GM12878 (cell line): ENCODE results near the gene CMA1. TPM values are rescaled to one million over a fixed set of nuclear protein-coding genes. Genes with fewer than 3 reads are reported as not detected.

Experiments
- ATF3 ChIP-seq: IDR thresholded peaks from 2 replicates; pipeline ENCODE4 v1.6.1; 2011; ENCODE audit warnings: low read depth, mild to moderate bottlenecking, low read length, moderate library complexity, borderline replicate concordance; ENCODE audit errors: extremely low read depth
- CBX3 ChIP-seq: fragments of 200-600 bp; sonication (generic); IDR thresholded peaks from 2 replicates; pipeline ENCODE4 v1.6.1; 2016; ENCODE audit warnings: low read depth, borderline replicate concordance
- CHD1 ChIP-seq: IDR thresholded peaks from 2 replicates; pipeline ENCODE4 v1.6.1; 2012; ENCODE audit warnings: low read depth, low read length, improper control_type of control experiment
- CREM ChIP-seq: IDR thresholded peaks from 2 replicates; pipeline ENCODE4 v1.6.1; 2014; ENCODE audit warnings: antibody characterized with exemption, low read depth
- CUX1 ChIP-seq: IDR thresholded peaks from 2 replicates; pipeline ENCODE4 v1.6.1; 2012; ENCODE audit warnings: improper control_type of control experiment, low read depth, low read length; ENCODE audit not compliant: insufficient replicate concordance
- JUNB ChIP-seq: IDR thresholded peaks from 2 replicates; pipeline ENCODE4 v1.6.1; 2016; ENCODE audit warnings: antibody characterized with exemption, mild to moderate bottlenecking
- LARP7 ChIP-seq: fragments of 450-650 bp; IDR thresholded peaks from 2 replicates; pipeline ENCODE4 v1.6.1; 2017; ENCODE audit warnings: mild to moderate bottlenecking
- MEF2A ChIP-seq: IDR thresholded peaks from 2 replicates; pipeline ENCODE4 v1.6.1; 2011; ENCODE audit warnings: low read depth, mild to moderate bottlenecking, low read length, moderate library complexity; ENCODE audit not compliant: insufficient read depth
- MXI1 ChIP-seq: fragments of 150-350 bp; IDR thresholded peaks from 2 replicates; pipeline ENCODE4 v1.6.1; 2011; ENCODE audit warnings: low read depth, mild to moderate bottlenecking, inconsistent platforms, low read length, improper control_type of control experiment
- NFIC ChIP-seq: IDR thresholded peaks from 2 replicates; pipeline ENCODE4 v1.6.1; 2012; ENCODE audit warnings: low read depth, mild to moderate bottlenecking, inconsistent platforms, low read length, moderate library complexity
- NRF1 ChIP-seq: conservative IDR thresholded peaks from 2 replicates; pipeline ENCODE4 v1.6.1; 2011; ENCODE audit warnings: mild to moderate bottlenecking, low read depth, low read length, improper control_type of control experiment
- POLR2AphosphoS2 ChIP-seq: IDR thresholded peaks from 2 replicates; pipeline ENCODE4 v1.6.1; 2011; ENCODE audit warnings: low read depth, mild to moderate bottlenecking, low read length, improper control_type of control experiment, moderate library complexity
- SIN3A ChIP-seq: IDR thresholded peaks from 2 replicates; pipeline ENCODE4 v1.6.1; 2012; ENCODE audit warnings: low read depth, low read length, improper control_type of control experiment
- SMC3 ChIP-seq: IDR thresholded peaks from 2 replicates; pipeline ENCODE4 v1.6.1; 2011; ENCODE audit warnings: low read length, improper control_type of control experiment, borderline replicate concordance
- SP1 ChIP-seq: IDR thresholded peaks from one replicate; pipeline ENCODE4 v1.6.1; 2011; ENCODE audit warnings: low read depth, low read length
- STAT1 ChIP-seq: fragments of 450-650 bp; conservative IDR thresholded peaks from 2 replicates; pipeline ENCODE4 v1.6.1; 2014; ENCODE audit warnings: antibody characterized with exemption, mild to moderate bottlenecking
- TARDBP ChIP-seq: IDR thresholded peaks from 2 replicates; pipeline ENCODE4 v1.6.1; 2016; ENCODE audit warnings: borderline replicate concordance
- TCF12 ChIP-seq: IDR thresholded peaks from 2 replicates; pipeline ENCODE4 v1.6.1; 2011; ENCODE audit warnings: low read depth, mild to moderate bottlenecking, low read length
- TCF7 ChIP-seq: IDR thresholded peaks from 2 replicates; pipeline ENCODE4 v1.6.1; 2014; ENCODE audit warnings: antibody characterized with exemption, borderline replicate concordance
- polyA plus RNA-seq, 11 experiments: library from polyadenylated mRNA; depleted of rRNA in 4 of 11; unstranded in 6 of 11; stranded (reverse) in 5 of 11; fragments of >200 nt; fragmentation: Nextera tagmentation in 4 of 11; fragmentation: Illumina TruSeq in 1 of 11; extraction: Ambion mirVana in 4 of 11; extraction: Trizol in 1 of 11; gene quantifications; 1 replicate in 1 of 11; 2 replicates in 10 of 11; pipeline versions ENCODE4 v1.2.1 to v1.2.3, GENCODE V29; 2011 to 2016; ENCODE audit warnings: inconsistent platforms in 2 of 11, missing spikeins in 2 of 11, low read depth in 1 of 11
- total RNA-seq, 4 experiments: library from RNA; depleted of rRNA in 3 of 4; stranded (reverse); fragments of >200 nt in 3 of 4; fragmentation: Illumina TruSeq in 1 of 4; extraction: Trizol in 1 of 4; gene quantifications; 2 replicates each; pipeline versions ENCODE4 v1.2.1 to v1.2.3, GENCODE V29; 2013 to 2021
- TF ChIP-seq, protein P1 (sequence below): IDR thresholded peaks from 2 replicates; pipeline ENCODE4 v1.6.1; 2012; ENCODE audit warnings: low read depth, low read length, improper control_type of control experiment
- TF ChIP-seq, protein P2 (sequence below): IDR thresholded peaks from 2 replicates; pipeline ENCODE4 v1.6.1; 2012; ENCODE audit warnings: mild to moderate bottlenecking, low read depth, low read length

The CMA1 gene
- total and polyA plus RNA-seq, 10 of the 15 experiments (the other 5 are each of a cell fraction or from before 2014, with no cell fraction given) = not detected

DNA sequence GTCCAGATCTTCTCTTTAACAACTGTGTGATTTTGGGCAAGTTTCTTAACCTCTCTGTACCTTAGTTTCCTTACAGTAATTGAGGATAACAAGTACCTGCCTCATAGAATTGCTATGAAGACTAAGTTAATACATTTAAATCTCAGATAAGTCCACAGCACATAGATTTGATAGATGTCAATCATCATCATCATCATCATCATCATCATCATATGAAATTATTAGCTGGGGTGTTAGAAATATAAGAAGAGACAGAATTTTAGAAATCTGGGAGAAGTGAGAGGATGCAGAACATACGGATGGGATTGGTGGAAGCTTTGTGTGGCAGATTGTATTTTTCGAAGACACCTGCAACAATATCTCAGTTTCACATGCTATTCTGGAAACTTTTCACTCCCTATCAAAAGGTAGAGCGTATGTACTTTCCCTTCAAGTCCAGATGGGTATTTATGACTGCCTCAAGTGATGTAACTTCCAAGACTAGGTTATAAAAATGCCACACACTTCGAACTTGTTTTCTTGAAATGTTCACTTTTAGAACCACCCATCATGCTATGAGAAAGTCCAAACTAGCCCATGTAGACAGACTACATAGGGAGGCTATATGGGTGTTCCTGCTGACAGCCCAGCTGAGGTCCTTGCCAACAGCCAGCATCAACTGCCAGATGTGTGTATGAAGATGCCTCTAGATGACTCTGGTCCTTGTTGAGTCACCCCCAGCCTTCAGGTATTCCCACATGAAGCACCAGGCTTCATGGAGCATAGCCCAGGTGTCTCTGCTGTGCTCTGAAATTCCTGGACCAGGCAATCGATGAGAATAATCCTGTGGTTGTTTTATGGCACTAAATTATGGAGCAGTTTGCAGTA lies 44.8 kb downstream of the CMA1 start (continued):
- TF ChIP-seq TCF7 (0 out of 2 replicates have a peak, but pooled peaks have one; percentile 29), STAT1 (no peak), MXI1 (no peak), CBX3 (no peak), TCF12 (peak; percentile 17; the same call in 1 of the 2 replicates), POLR2AphosphoS2 (no peak), TARDBP (no peak), CREM (peak; percentile 8; the same call in 1 of the 2 replicates), CHD1 (no peak), NFIC (peak; percentile 65; the same call in 1 of the 2 replicates), SIN3A (no peak), MEF2A (peak; percentile 63; the same call in 1 of the 2 replicates), CUX1 (no peak), SP1 (no peak), LARP7 (no peak), SMC3 (no peak), ATF3 (no peak), NRF1 (no peak), JUNB (peak; percentile 51; the same call in 1 of the 2 replicates)
- TF ChIP-seq, protein P1, sequence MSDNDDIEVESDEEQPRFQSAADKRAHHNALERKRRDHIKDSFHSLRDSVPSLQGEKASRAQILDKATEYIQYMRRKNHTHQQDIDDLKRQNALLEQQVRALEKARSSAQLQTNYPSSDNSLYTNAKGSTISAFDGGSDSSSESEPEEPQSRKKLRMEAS = no peak
- TF ChIP-seq, protein P2, sequence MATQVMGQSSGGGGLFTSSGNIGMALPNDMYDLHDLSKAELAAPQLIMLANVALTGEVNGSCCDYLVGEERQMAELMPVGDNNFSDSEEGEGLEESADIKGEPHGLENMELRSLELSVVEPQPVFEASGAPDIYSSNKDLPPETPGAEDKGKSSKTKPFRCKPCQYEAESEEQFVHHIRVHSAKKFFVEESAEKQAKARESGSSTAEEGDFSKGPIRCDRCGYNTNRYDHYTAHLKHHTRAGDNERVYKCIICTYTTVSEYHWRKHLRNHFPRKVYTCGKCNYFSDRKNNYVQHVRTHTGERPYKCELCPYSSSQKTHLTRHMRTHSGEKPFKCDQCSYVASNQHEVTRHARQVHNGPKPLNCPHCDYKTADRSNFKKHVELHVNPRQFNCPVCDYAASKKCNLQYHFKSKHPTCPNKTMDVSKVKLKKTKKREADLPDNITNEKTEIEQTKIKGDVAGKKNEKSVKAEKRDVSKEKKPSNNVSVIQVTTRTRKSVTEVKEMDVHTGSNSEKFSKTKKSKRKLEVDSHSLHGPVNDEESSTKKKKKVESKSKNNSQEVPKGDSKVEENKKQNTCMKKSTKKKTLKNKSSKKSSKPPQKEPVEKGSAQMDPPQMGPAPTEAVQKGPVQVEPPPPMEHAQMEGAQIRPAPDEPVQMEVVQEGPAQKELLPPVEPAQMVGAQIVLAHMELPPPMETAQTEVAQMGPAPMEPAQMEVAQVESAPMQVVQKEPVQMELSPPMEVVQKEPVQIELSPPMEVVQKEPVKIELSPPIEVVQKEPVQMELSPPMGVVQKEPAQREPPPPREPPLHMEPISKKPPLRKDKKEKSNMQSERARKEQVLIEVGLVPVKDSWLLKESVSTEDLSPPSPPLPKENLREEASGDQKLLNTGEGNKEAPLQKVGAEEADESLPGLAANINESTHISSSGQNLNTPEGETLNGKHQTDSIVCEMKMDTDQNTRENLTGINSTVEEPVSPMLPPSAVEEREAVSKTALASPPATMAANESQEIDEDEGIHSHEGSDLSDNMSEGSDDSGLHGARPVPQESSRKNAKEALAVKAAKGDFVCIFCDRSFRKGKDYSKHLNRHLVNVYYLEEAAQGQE = no peak
